PFSK-1 (cell line): ENCODE measurements around the gene COL23A1.

ENCODE experiments used
- POLR2AphosphoS5 ChIP-seq: IDR thresholded peaks from 2 replicates; pipeline ENCODE4 v1.6.1; 2012; ENCODE audit warnings: low read depth, mild to moderate bottlenecking, control low read depth, low read length, moderate library complexity
- SIN3A ChIP-seq: IDR thresholded peaks from 2 replicates; pipeline ENCODE4 v1.6.1; 2012; ENCODE audit warnings: mild to moderate bottlenecking, low read length, moderate library complexity, borderline replicate concordance; ENCODE audit not compliant: insufficient read depth
- TF ChIP-seq, protein P1 (sequence below), 2 experiments: IDR thresholded peaks; 2 replicates each; pipeline versions ENCODE4 v1.6.1 to v1.8.0; 2011 to 2012; ENCODE audit warnings: low read depth in 2 of 2, low read length in 2 of 2, control low read depth in 1 of 2, inconsistent platforms in 1 of 2, mild to moderate bottlenecking in 1 of 2, moderate library complexity in 1 of 2; ENCODE audit not compliant: insufficient read depth in 1 of 2

- TF ChIP-seq POLR2AphosphoS5 (no peak), SIN3A (no peak)
- TF ChIP-seq, protein P1, sequence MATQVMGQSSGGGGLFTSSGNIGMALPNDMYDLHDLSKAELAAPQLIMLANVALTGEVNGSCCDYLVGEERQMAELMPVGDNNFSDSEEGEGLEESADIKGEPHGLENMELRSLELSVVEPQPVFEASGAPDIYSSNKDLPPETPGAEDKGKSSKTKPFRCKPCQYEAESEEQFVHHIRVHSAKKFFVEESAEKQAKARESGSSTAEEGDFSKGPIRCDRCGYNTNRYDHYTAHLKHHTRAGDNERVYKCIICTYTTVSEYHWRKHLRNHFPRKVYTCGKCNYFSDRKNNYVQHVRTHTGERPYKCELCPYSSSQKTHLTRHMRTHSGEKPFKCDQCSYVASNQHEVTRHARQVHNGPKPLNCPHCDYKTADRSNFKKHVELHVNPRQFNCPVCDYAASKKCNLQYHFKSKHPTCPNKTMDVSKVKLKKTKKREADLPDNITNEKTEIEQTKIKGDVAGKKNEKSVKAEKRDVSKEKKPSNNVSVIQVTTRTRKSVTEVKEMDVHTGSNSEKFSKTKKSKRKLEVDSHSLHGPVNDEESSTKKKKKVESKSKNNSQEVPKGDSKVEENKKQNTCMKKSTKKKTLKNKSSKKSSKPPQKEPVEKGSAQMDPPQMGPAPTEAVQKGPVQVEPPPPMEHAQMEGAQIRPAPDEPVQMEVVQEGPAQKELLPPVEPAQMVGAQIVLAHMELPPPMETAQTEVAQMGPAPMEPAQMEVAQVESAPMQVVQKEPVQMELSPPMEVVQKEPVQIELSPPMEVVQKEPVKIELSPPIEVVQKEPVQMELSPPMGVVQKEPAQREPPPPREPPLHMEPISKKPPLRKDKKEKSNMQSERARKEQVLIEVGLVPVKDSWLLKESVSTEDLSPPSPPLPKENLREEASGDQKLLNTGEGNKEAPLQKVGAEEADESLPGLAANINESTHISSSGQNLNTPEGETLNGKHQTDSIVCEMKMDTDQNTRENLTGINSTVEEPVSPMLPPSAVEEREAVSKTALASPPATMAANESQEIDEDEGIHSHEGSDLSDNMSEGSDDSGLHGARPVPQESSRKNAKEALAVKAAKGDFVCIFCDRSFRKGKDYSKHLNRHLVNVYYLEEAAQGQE (IDR thresholded peaks at IDR 0.05; ENCODE audit: insufficient read depth in 1 of 2, low read depth in 2 of 2, low read length in 2 of 2), result no peak
These were observed 69.3 kb downstream of the COL23A1 start for GRCh38 chr5:178520851-178521250.
